GM12892 (cell line): ENCODE measurements around the gene SLC7A11.

Experiments used
- POLR2A ChIP-seq: IDR thresholded peaks from 2 replicates; pipeline ENCODE4 v1.6.1; 2011; ENCODE audit warnings: low read depth, low read length, control low read depth
- TAF1 ChIP-seq: IDR thresholded peaks from 2 replicates; pipeline ENCODE4 v1.6.1; 2011; ENCODE audit warnings: low read depth, mild to moderate bottlenecking, control low read depth, low read length, borderline replicate concordance

DNA sequence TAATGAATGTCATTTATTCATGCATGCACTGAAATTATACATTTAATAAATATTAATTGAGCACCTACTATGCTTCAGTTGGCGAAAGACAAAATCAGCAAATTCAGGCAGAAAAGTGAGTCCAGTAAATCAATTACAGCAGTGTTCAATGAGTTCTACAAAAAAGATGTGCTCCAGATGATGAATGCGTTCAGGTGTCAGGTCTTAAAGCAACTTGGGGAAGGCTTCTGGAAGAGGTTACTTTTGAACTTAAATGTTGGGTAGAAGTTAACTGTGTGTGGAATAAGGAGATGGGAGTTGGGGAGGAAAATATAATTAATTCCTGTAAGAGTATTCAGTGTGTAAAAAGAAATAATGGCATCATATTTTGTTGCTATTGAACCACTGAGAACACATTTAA is 79.0 kb downstream of the SLC7A11 start:
- no peak for TF ChIP-seq POLR2A
- TF ChIP-seq TAF1: no peak
